Activated CD8-positive, alpha-beta memory T cell treated with anti-CD3 and anti-CD28 coated beads, Interleukin-2, amount 50 U/mL, for 48 hours (primary cell): Measurements from ENCODE around the gene KNOP1.

Experiments
- DNase-seq: peaks from one replicate; pipeline ENCODE4 v3.0.0-alpha.2; 2020

The KNOP1 gene

GRCh38 chr16:19705843-19706242, 12.2 kb downstream of the KNOP1 start:
- no peak for DNase-seq

- no peak for DNase-seq
Observed at GRCh38 chr16:19705146-19705501, 12.9 kb downstream of the KNOP1 start.

- DNase-seq = no peak
Observed at GRCh38 chr16:19704321-19705145, 13.5 kb downstream of the KNOP1 start.

GRCh38 chr16:19703172-19703889, 14.7 kb downstream of the KNOP1 start:
- no peak for DNase-seq

GRCh38 chr16:19701091-19701490, 16.9 kb downstream of the KNOP1 start:
- no peak for DNase-seq

GRCh38 chr16:19700319-19700781, 17.7 kb downstream of the KNOP1 start:
- no peak for DNase-seq

- no peak for DNase-seq
Observed at GRCh38 chr16:19699472-19699871, 18.6 kb downstream of the KNOP1 start.

GRCh38 chr16:19698480-19699465, 19.3 kb downstream of the KNOP1 start:
- DNase-seq = no peak

GRCh38 chr16:19697756-19698318, 20.2 kb downstream of the KNOP1 start:
- no peak for DNase-seq

- no peak for DNase-seq
Observed at GRCh38 chr16:19696961-19697360, 21.1 kb downstream of the KNOP1 start.

- DNase-seq = no peak
Observed at GRCh38 chr16:19696328-19696727, 21.7 kb downstream of the KNOP1 start.

- no peak for DNase-seq
Observed at GRCh38 chr16:19694989-19695388, 23.0 kb downstream of the KNOP1 start.

- DNase-seq = no peak
Observed at GRCh38 chr16:19691161-19691711, 26.8 kb downstream of the KNOP1 start.

GRCh38 chr16:19690196-19690595, 27.8 kb downstream of the KNOP1 start:
- DNase-seq = no peak

GRCh38 chr16:19689342-19689741, 28.7 kb downstream of the KNOP1 start:
- no peak for DNase-seq

- no peak for DNase-seq
Observed at GRCh38 chr16:19688396-19689024, 29.5 kb downstream of the KNOP1 start.

- DNase-seq = no peak
Observed at GRCh38 chr16:19687279-19687678, 30.7 kb downstream of the KNOP1 start.

GRCh38 chr16:19685176-19685575, 32.9 kb downstream of the KNOP1 start:
- no peak for DNase-seq

- DNase-seq = no peak
Observed at GRCh38 chr16:19683453-19684236, 34.4 kb downstream of the KNOP1 start.

GRCh38 chr16:19681637-19682036, 36.4 kb downstream of the KNOP1 start:
- no peak for DNase-seq

- no peak for DNase-seq
Observed at GRCh38 chr16:19680881-19681340, 37.1 kb downstream of the KNOP1 start.
